ENCODE results near the gene MARCHF3.
"Not testable (repeated sequence)": the region's sequence is repeated elsewhere in the genome, so short reads cannot be mapped to it uniquely, and the experiment has no call there.

The MARCHF3 gene

DNA sequence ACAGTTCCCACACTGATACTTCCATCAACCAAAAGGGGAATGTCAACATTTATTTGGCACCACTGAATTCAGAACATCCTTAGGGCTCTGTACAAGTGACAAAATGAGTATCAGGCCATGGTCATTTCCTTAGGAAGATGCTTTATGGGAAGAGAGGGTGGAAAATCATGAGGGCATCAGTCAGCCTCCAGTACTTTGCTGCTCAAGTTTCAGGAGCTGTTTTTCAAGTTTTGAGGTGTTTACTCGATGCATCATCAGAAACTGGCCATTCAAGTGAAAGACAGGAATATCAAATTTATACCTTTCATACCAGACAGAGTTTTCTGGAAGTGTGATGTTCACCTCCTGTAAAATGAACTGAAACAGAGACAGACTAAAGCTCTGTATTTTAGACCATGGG is 21.2 kb upstream of the MARCHF3 start:
- no peak for DNase-seq (ENCODE audit: low read depth, low spot score)

DNA sequence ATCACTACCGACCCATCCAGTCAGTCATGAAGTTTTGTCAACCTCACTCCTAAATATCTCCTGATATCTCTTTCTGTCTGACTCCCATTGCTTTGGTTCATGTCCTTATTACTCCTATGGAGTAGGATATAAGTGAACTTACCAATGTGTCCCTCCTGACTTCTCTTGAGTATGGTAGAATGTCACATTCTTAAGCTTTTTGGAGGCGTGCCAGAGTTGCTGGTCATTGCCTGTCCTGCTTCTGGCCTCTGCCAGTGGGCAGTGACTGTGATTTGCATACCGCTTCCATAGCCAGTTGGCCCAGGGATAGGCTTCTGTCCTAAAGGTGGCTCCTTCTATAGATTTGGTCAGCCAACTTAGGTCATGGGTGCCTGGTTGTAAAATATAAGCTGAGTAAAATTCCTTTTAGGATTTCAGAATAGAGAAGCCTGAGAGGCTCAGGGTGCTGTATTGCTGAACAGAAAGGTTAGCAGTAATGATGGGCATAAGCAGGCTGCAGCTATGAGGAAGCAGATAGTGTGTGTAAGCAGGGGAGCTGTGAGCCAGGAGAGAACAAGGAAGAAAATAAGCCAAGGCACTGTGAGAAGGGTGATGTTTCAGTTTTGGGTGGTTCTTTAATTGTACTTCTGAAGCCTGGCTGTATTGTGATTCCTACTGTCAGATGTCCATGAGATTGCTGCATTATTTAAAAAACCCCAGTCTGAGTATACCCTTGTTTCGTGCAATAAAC is 16.1 kb upstream of the MARCHF3 start:
- DNase-seq (ENCODE audit: low read depth, low spot score) = no peak

DNA sequence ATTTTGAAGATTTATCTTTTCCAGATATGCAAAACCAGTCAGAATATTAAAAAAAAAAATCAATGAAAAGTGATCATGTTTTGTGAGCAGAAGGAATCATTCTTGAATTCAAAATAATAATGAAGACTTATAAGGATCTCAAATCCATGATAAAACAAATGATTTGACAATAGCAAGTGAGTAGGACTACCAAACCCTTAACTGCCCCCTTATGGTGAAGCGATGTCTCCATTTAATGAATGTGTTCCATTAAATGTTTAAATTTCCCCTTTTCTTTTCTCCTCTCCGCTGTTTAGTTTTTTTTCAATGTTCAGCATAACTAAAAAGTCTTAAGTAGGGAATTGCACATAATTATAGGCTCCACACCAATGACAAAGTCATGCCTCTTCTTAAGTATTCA is 12.2 kb upstream of the MARCHF3 start:
- DNase-seq (ENCODE audit: low read depth, low spot score) = no peak

DNA sequence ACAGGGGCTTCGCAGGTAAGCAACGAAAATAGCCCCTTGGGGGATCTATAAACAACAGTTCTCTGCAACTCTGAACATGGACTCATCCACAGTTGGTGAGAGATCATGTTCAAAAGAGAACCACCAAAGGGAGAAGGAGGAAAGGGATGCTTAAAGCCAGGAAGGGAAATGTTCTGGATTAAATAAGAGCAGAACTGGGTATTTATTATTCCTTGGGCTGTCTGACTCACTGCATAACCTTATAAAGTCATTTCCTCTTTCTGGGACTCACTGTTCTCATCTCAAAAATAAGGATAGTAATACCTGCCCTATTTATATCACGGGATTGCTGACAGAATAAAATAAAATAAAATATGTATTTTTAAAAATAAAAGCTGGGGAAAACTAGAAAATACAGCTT is 11.2 kb upstream of the MARCHF3 start:
- DNase-seq (ENCODE audit: low read depth, low spot score) = peak; percentile 27

DNA sequence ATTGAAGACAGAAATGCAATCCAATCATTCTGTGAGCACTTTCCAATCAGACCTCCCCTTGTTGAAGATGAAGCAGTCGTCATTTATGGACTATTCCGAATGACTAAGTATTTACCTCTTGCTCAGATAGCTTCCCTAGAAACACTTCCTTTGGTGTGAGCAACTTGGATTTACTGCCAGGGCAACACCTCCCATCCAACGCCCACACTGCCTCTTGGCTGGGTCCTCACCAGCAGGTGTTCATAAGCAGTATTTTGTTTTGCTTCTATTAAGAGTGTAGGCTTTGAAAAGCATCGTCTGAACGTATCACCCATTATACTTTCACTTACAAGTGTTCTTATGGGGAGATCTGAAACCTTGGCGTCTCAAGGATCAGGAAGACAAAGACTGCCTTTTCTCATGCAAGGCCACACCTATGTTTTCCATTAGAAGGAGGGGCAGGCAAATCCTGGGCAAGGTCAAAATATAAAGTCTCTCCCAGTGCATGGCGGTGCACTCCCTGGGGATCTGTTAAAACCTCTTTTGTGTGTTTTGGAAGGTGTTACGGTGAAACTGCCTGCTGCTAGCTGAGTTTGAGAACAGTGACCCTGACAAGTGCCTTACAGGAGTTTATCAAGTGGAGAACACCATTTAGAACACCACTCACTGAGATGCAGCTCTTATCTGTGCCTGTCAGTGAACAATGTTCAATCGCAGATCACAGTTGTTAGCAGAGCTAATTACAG is 10.6 kb upstream of the MARCHF3 start:
- peak; percentile 11 for DNase-seq (ENCODE audit: low read depth, low spot score)

DNA sequence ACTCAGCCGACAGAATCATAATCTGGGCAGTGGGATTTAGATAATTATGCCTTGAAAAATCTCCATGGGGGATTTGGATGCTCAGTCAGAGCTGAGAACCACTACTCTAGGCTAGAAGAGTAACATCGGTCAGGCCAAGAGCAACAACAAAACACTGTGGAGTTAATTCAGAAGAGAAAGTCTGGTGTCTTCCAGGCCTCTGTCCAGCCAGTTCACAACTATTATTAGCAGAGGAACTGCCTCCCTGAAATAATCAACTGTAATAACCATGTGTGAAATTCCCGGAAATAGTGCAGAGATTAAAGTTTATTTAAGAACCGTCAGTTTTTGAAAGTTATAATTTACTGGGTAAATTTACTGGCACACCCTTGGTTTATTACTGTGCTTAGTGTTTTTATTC is 8.2 kb upstream of the MARCHF3 start:
- DNase-seq (ENCODE audit: low read depth, low spot score) = no peak

DNA sequence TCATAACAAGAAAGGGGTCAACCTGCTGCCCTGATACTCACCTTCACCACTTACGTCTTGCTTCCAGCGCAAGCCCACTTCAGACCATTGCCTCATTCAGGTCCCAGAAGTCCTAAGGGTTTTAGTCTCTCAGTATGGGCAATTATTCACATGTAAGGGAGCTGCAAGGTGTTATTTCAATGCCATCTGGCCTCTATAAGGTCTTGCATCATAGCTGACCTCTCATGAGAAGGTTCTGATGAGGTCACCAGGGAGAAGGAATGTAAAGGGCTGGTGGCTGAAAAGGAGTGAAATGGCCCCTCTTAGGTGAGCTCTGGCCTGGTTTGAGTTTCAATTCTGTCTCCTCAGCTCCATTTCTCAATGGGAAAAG is 1.5 kb upstream of the MARCHF3 start:
- DNase-seq (ENCODE audit: low read depth, low spot score) = no peak

DNA sequence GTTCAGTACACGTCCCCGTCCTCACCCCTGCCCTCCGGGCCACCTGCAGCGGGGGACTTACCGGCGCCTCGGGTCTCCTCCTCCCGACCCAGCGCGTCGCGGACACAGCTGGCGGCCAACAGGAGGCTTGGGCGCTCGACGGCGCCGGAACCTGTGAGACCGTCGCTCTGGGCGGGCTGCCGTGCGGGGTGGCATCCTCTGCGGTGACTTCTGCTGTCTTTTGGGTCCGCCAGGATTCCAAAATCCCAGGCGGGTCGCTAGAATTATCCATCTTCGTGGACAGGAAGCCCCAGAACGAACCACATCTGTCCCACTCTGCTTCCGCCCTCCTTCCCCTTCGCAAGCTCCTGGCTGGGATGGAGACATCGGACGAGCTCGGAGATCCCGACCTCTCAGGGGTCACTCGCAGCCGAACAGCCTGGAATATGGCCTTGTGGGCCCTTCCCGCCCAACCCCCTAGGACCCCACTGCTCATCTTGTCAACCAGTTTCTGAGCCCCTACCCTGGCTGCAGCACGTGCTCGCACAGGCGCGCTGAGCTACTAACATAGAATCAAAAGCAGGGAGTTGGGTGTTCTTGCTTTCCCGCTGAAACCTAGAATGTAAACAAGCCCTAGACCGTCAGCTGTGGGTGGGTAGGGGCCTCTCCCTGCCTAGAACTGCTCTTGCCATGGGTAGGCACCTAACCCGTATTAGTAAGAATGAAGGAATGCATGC is 947 bp upstream of the MARCHF3 start:
- DNase-seq (ENCODE audit: low read depth, low spot score) = no peak

DNA sequence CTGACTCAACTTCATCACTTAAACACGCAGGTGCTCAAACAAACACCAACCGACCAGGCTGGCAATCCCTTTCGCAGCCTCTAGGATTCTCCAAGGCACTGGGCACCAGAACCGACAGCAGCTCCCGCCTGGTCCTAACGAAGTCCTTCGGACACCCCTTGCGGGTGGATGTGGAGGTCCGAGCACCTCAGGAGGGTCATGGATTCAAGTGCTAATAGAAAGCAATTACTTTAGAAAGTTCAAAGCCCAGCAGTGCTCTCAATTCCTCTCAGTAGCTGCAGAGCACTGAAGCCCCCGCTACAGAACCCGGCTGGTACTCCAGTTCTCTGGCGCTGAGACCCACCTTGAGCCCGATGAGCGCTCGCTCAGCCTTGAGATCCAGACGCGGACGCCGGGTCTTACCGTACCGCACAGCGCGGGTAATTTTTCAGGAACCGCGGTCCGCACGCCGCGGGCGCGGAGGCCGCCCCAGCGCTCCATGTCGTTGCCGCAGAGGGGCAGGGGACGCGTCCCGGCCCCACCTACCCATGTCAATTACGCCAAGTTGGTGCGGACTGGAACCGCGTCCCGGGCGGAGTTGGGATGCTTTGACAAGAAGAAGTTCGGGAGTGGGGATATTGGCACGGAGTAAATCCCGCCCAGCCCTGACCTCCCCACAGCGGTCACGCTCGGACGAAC is 638 bp downstream of the MARCHF3 start:
- peak; percentile 74 for DNase-seq (ENCODE audit: low read depth, low spot score)

DNA sequence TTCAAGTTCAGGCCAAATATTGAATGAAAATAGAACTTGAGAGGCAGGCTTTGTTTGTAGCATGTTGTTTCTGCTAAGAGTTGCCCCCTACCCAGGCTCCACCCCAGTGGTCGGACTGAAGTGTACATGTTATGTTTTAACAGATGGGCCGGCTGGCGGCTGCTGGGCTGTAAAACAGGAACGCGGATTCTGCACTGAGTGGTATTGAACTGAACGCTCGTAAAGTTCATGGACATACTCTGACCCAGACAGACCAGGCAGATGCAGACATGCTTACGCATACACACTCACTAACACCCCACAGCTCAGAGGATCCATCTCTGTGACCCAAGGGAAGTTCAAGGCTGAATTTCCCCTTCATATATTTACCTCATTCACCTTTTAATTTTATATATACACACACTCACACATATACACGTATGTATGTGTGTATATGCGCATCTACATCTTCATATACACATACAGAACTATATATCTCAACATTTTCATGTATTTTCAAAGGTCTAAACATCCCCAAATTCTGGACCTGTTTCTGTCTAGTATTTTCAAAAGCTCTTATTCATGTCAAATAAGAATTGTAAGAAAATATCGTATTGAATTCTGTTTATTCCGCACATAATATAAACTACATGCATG is 1.4 kb downstream of the MARCHF3 start:
- DNase-seq (ENCODE audit: low read depth, low spot score) = no peak

DNA sequence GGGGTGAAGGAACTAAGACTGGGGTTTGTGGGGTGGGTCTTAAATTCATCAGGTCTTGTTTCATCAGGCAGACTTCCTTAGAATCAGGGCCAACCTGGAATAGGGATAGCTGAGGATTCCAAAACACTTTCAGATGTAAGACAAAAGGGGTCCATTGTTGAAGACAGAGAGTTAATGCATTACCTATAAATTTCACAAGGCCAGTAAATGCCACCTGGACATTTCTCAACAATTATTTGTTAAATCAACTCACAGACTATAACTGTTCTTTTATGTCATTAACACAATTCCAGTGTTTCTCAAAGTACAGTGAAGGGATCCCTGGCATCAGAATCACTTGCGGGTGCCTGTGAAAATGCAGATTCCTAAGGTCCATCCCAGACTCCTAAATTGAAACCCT is 2.8 kb downstream of the MARCHF3 start:
- DNase-seq (ENCODE audit: low read depth, low spot score) = no peak

DNA sequence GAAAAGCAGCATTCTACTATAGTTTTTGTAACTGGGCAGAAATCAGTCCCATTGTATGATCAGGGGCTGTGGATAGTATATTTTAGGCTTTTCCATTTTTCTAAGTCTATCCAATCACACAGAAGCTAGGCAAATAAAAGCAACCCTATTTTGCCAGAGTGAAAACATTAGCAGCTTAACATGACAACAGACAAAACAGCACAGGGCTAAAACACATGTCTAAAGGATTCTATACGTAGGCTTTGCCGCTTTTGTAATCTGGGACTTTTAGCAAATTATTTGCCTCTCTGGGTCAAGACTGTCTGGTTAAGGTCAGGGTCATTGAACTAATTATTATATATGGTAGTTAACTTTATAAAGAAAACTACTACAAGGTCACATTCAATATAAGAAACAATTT is 4.2 kb downstream of the MARCHF3 start:
- DNase-seq (ENCODE audit: low read depth, low spot score) = no peak

DNA sequence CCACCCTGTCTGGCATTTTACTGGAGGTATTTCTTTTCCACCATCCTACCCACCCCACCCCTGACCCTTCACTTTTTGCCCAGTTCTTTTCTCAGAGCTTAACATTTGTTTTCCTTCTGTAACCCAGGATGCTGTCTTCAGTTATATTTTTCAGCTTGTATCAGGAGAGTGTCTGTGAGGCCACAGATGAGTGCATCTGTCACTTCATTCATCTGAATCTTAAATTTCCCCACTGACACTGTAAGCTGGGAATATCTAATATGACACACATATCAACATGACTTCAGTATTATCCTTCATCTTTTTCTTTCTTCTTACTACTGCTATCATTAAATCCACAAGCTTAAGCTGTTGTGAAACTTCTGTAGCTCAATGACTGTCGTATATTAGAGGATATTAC is 4.9 kb downstream of the MARCHF3 start:
- DNase-seq (ENCODE audit: low read depth, low spot score) = no peak

DNA sequence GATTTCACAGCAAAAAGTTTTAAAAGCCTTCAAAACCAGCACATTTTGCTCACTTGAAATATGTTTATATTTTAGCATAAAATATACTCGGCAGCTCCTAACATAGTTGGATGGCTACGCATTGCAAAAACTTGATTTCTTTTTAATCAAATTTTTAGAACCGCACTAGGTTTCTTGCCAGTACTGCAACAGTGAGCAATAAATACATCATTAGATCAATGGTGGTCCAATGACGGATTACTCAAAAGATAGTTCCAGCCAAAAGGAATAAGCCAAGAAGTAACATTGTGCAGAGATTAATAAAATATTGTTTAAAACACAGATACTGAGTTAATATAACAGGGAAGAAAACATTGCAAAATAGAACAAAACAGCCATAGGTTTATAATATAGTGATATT is 5.5 kb downstream of the MARCHF3 start:
- no peak for DNase-seq (ENCODE audit: low read depth, low spot score)

DNA sequence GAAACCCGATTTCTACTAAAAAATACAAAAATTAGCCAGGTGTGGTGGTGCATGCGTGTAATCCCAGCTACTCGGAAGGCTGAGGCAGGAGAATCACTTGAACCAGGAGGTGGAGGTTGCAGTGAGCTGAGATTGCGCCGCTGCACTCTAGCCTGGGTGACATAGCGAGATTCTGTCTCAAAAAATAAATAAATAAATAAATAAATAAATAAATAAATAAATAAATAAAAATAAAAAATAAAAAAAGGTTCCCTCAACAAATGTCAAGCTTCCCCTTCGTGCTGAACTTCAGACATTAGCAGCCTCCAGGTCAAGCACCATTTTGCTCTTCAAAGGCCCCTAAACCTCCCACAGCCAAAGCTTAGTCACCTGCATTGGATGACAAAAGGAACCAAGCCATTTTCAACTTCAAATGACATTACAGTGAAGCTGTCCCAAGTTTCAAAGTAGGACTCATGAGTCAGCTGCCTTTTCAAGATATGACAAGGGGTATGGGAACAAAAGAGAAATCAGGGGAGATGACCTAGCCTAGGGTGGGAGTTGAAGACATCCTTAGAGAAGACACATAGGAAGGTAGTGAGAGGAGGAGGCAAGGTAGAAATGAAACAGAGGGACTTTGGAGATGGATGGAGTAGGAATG is 6.7 kb downstream of the MARCHF3 start:
- DNase-seq (ENCODE audit: low read depth, low spot score) = not testable (repeated sequence)

DNA sequence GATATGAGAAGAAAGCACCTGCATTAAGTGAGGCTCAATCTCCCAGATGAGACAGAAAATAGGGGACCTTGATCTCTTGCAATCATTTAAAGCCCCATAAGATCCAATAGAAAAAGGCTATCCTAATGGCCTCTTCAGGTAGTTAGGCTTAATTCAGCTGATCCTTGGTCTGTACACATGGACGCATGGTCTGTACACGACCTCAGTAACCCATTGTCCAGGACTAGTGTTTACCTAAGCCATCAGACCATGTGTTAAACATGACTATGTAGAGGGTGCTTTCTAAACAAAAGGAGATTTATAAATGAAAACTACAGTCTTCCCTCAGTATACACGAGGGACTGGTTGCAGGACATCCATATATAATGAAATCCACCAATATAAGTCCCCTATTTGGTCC is 7.5 kb downstream of the MARCHF3 start:
- no peak for DNase-seq (ENCODE audit: low read depth, low spot score)

DNA sequence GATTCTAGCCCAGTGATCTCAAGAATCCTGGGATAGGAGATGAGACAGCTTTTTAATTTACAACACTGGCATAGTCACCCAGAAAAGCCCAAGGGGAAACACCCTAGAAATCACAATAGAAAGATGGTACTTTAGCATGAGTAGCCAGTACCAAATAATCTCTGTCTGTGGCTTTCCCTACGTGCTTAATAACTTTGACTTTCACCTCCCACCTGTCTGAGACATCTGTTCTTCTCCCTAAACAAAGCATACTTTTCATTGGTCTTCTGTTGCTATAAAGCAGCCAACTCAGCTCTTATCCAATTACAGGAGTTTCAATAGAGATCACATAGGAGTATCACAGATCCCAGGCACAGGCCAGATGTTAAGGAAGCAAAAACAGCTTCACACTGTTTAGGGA is 10.4 kb downstream of the MARCHF3 start:
- no peak for DNase-seq (ENCODE audit: low read depth, low spot score)

DNA sequence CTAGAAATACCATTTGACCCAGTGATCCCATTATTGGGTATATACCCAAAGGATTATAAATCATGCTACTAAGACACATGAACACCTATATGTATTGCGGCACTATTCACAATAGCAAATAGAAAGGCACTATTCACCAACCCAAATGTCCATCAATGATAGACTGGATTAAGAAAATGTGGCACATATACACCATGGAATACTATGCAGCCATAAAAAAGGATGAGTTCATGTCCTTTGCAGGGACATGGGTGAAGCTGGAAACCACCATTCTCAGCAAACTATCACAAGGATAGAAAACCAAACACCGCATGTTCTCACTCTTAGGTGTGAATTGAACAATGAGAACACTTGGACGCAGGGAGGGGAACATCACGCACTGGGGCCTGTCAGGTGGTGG is 13.6 kb downstream of the MARCHF3 start:
- DNase-seq (ENCODE audit: low read depth, low spot score) = not testable (repeated sequence)

DNA sequence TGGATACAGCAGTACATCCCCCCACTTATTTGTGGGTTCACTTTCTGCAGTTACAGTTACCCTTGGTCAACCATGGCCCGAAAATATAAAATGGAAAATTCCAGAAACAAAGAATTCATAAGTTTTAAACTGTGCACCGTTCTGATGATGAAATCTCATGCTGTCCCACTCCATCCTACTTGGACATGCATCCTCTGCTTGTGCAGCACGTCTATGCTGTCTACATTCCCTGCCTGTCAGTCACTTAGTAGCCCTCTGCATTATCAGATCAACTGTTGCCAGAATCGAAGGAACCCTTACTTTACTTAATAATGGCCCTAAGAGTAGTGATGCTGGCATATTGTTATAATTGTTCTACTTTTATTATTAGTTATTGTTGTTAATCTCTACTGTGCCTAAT is 14.6 kb downstream of the MARCHF3 start:
- DNase-seq (ENCODE audit: low read depth, low spot score) = no peak

DNA sequence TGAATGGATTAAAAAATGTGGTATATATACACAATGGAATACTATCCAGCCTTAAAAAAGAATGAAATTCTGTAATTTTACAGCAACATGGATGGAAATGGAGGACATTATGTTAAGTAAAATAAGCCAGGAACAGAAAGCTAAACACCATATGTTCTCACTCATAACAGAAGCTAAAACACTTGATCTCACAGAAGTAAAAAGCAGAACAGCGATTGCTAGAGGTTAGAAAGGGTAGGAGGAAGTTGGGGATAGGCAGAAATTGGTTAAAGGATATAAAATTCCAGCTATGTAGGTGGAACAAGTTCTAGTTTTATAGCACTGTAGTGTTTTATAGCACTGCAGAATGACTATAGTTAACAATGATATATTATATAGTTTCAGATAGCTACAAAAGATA is 15.8 kb downstream of the MARCHF3 start:
- no peak for DNase-seq (ENCODE audit: low read depth, low spot score)

DNA sequence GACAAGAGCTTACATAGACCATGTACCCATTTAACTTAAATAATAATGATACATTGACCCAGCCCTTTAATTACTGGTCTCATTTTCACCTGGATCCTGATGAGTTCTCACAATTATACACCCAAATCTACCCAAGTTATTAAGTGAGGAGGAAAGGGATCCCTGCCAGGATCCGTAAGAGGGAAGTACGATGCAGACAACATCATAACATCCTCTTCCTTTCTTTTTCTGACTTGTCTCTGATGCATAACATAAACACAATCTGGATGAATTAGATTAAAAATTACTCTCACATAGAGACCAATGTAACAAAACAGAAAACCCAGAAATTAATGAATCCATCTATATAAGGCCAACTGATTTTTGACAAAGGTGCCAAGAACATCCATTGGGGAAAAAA is 17.0 kb downstream of the MARCHF3 start:
- DNase-seq (ENCODE audit: low read depth, low spot score) = no peak
